ENCODE measurements around the gene NKTR. TPM values are rescaled to one million over a fixed set of nuclear protein-coding genes. Genes with fewer than 3 reads are reported as not detected.

Gene NKTR
- total and polyA plus RNA-seq, 9 of the 15 experiments (the other 6 are each of a cell fraction or from before 2014, with no cell fraction given) = 19.7 to 123 (median 92.6) TPM

DNA sequence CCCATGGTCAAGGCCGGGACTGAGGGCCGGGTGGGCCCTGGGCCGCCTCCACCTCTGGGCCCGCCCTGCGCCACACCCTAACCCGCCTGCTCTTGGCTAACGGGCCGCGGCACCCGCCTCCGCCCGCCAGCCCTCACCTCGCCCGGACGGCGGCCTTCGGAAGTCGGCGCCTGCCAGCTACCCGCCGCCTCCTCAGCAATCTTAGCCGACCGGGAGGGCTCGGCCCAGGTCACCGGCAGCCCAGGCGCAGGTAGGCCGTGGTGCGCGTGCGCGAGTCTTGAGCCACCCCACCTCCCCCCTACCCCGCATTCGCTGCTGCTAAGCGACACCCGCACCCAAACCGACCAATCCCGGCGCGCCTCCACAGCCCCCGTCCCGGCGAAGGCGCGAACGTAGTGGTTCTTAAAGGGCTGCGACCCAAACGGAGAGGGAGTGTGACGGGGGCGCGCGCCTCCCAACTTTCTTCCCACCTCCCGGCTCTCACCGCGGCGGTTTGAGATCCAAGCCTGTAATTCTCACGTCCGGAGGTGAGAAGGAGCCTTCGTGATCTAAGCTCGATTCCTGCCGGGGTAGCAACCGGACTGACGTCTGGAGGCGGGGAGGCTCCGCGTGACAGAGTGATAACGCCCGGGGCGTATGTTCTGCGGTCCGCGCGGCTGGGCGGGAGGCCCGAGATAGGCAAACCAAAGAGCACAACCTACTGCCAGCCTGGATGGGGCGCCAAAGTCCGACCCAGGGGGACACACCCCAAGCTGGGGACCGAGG lies 18.6 kb upstream of the NKTR start, which contains the start of gene SEC22C (continued):
- TF ChIP-seq, protein P1, sequence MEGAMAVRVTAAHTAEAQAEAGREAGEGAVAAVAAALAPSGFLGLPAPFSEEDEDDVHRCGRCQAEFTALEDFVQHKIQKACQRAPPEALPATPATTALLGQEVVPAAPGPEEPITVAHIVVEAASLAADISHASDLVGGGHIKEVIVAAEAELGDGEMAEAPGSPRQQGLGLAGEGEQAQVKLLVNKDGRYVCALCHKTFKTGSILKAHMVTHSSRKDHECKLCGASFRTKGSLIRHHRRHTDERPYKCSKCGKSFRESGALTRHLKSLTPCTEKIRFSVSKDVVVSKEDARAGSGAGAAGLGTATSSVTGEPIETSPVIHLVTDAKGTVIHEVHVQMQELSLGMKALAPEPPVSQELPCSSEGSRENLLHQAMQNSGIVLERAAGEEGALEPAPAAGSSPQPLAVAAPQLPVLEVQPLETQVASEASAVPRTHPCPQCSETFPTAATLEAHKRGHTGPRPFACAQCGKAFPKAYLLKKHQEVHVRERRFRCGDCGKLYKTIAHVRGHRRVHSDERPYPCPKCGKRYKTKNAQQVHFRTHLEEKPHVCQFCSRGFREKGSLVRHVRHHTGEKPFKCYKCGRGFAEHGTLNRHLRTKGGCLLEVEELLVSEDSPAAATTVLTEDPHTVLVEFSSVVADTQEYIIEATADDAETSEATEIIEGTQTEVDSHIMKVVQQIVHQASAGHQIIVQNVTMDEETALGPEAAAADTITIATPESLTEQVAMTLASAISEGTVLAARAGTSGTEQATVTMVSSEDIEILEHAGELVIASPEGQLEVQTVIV (CRISPR knock-in tag; IDR thresholded peaks at IDR 0.05; ENCODE audit: borderline replicate concordance) = no peak
- no peak for TF ChIP-seq NR2C2 (CRISPR knock-in tag; IDR thresholded peaks at IDR 0.05)
- peak; percentile 66; the same call in 1 of the 2 replicates for TF ChIP-seq NR2C2 (tag; IDR thresholded peaks at IDR 0.05)
- TF ChIP-seq EWSR1 (IDR thresholded peaks at IDR 0.05; ENCODE audit: borderline replicate concordance, low read depth, partially characterized antibody) = no peak
- TF ChIP-seq ZNF184 (CRISPR knock-in tag; IDR thresholded peaks at IDR 0.05) = no peak
- no peak for TF ChIP-seq PHB2 (IDR thresholded peaks at IDR 0.05; ENCODE audit: low read depth)
- peak; percentile 95; the same call in 1 of the 2 replicates for TF ChIP-seq PHF8 (IDR thresholded peaks at IDR 0.05; ENCODE audit: borderline replicate concordance, low read length)
- TF ChIP-seq, protein P2, sequence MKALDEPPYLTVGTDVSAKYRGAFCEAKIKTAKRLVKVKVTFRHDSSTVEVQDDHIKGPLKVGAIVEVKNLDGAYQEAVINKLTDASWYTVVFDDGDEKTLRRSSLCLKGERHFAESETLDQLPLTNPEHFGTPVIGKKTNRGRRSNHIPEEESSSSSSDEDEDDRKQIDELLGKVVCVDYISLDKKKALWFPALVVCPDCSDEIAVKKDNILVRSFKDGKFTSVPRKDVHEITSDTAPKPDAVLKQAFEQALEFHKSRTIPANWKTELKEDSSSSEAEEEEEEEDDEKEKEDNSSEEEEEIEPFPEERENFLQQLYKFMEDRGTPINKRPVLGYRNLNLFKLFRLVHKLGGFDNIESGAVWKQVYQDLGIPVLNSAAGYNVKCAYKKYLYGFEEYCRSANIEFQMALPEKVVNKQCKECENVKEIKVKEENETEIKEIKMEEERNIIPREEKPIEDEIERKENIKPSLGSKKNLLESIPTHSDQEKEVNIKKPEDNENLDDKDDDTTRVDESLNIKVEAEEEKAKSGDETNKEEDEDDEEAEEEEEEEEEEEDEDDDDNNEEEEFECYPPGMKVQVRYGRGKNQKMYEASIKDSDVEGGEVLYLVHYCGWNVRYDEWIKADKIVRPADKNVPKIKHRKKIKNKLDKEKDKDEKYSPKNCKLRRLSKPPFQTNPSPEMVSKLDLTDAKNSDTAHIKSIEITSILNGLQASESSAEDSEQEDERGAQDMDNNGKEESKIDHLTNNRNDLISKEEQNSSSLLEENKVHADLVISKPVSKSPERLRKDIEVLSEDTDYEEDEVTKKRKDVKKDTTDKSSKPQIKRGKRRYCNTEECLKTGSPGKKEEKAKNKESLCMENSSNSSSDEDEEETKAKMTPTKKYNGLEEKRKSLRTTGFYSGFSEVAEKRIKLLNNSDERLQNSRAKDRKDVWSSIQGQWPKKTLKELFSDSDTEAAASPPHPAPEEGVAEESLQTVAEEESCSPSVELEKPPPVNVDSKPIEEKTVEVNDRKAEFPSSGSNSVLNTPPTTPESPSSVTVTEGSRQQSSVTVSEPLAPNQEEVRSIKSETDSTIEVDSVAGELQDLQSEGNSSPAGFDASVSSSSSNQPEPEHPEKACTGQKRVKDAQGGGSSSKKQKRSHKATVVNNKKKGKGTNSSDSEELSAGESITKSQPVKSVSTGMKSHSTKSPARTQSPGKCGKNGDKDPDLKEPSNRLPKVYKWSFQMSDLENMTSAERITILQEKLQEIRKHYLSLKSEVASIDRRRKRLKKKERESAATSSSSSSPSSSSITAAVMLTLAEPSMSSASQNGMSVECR (CRISPR knock-in tag; IDR thresholded peaks at IDR 0.05) = peak; percentile 73
- TF ChIP-seq ZNF695 (CRISPR knock-in tag; IDR thresholded peaks at IDR 0.05) = no peak
- TF ChIP-seq ZNF354B (CRISPR knock-in tag; IDR thresholded peaks at IDR 0.05) = no peak

Data from K562 (cell line).